OCI-LY7 (cell line): Measurements from ENCODE around the gene NAP1L4. TPM values are rescaled to one million over a fixed set of nuclear protein-coding genes. Genes with fewer than 3 reads are reported as not detected.

Source experiments
- BruUV-seq: library from RNA; stranded (reverse); fragments of 400-500 nt; replicated peaks from 2 replicates; lab custom pipeline; 2021; lab: Mats Ljungman, UMichigan
- CTCF ChIA-PET: fragments of 300-600 bp; sonication (Branson Sonifier 250); formaldehyde crosslinking; loops from one replicate; lab custom pipeline; 2022; ENCODE audit warnings: antibody characterized with exemption; ENCODE audit not compliant: unreplicated experiment; lab: Charles Lee
- POLR2A ChIA-PET: fragments of 300-600 bp; sonication (Branson Sonifier 250); formaldehyde crosslinking; loops from one replicate; lab custom pipeline; 2022; ENCODE audit warnings: antibody characterized with exemption; lab: Charles Lee
- DNase-seq: peaks from one replicate; pipeline ENCODE4 v3.0.0-alpha.2; 2015; ENCODE audit warnings: low spot score
- H2AFZ ChIP-seq: fragments of 200-600 bp; sonication (generic), shearing (Covaris generic); 2 replicates; pipeline ENCODE4 v1.6.1; 2014; ENCODE audit warnings: mild to moderate bottlenecking, antibody characterized with exemption, low read length, moderate library complexity
- H3K27ac ChIP-seq: fragments of 200-600 bp; sonication (generic); 2 replicates; pipeline ENCODE4 v1.5.1; 2014; ENCODE audit warnings: mixed run types, low read depth, mild to moderate bottlenecking, moderate library complexity, low read length, inconsistent platforms; ENCODE audit not compliant: poor library complexity, severe bottlenecking
- H3K36me3 ChIP-seq: fragments of 200-600 bp; sonication (generic); 2 replicates; pipeline ENCODE4 v1.6.1; 2014; ENCODE audit warnings: mild to moderate bottlenecking, antibody characterized with exemption, low read length, moderate library complexity, mixed read lengths; ENCODE audit not compliant: insufficient read depth
- H3K4me1 ChIP-seq: fragments of 200-600 bp; sonication (generic); 2 replicates; pipeline ENCODE4 v1.5.1; 2014; ENCODE audit warnings: mild to moderate bottlenecking, low read length; ENCODE audit not compliant: insufficient read depth, poor library complexity, severe bottlenecking
- H3K4me2 ChIP-seq: fragments of 200-600 bp; sonication (generic); 2 replicates; pipeline ENCODE4 v1.6.1; 2014; ENCODE audit warnings: mild to moderate bottlenecking, low read length
- H3K4me3 ChIP-seq: fragments of 200-600 bp; sonication (generic); 2 replicates; pipeline ENCODE4 v1.5.1; 2014; ENCODE audit warnings: mild to moderate bottlenecking, low read depth, low read length; ENCODE audit not compliant: poor library complexity, severe bottlenecking
- H3K79me2 ChIP-seq: fragments of 200-600 bp; sonication (generic); 2 replicates; pipeline ENCODE4 v1.6.1; 2016; ENCODE audit warnings: low read depth, mild to moderate bottlenecking, low read length, moderate library complexity, mixed read lengths; ENCODE audit not compliant: insufficient read depth
- H3K9me2 ChIP-seq: fragments of 200-600 bp; sonication (generic); 2 replicates; pipeline ENCODE4 v1.6.1; 2016; ENCODE audit warnings: mild to moderate bottlenecking, low read length, mixed read lengths; ENCODE audit not compliant: insufficient read depth
- H3K9me3 ChIP-seq: fragments of 200-600 bp; sonication (generic); 2 replicates; pipeline ENCODE4 v1.6.1; 2014; ENCODE audit warnings: mild to moderate bottlenecking, mixed run types, low read length, mixed read lengths
- H4K20me1 ChIP-seq: fragments of 200-600 bp; sonication (generic); 2 replicates; pipeline ENCODE4 v1.6.1; 2014; ENCODE audit warnings: mild to moderate bottlenecking, antibody characterized with exemption, low read length, moderate library complexity, mixed read lengths; ENCODE audit not compliant: insufficient read depth
- EZH2phosphoT487 ChIP-seq: fragments of 200-600 bp; sonication (generic); IDR thresholded peaks from 2 replicates; pipeline ENCODE4 v1.6.1; 2018; ENCODE audit warnings: low read depth, borderline replicate concordance, mild to moderate bottlenecking, mixed run types, antibody characterized with exemption, low read length, moderate library complexity, mixed read lengths
- intact Hi-C: fragments of 100-400 bp; cut with micrococcal nuclease; formaldehyde crosslinking; loops from one replicate; pipeline ENCODE4 v1.10.0; 2022; ENCODE audit not compliant: unreplicated experiment
- total RNA-seq, 2 experiments: library from RNA; depleted of rRNA in 1 of 2; stranded (reverse); fragments of >200 nt in 1 of 2; shearing (Covaris generic) in 1 of 2; gene quantifications; 2 replicates each; pipeline ENCODE4 v1.2.3, GENCODE V29; 2014 to 2022
- TF ChIP-seq, protein P1 (sequence below): fragments of 200-600 bp; sonication (generic); conservative IDR thresholded peaks from 2 replicates; pipeline ENCODE4 v1.5.1; 2014; ENCODE audit warnings: mild to moderate bottlenecking, antibody characterized with exemption, low read length, moderate library complexity, mixed read lengths

Gene NAP1L4
- total RNA-seq, 2 experiments from 2014 or later: 152 to 183 TPM

DNA sequence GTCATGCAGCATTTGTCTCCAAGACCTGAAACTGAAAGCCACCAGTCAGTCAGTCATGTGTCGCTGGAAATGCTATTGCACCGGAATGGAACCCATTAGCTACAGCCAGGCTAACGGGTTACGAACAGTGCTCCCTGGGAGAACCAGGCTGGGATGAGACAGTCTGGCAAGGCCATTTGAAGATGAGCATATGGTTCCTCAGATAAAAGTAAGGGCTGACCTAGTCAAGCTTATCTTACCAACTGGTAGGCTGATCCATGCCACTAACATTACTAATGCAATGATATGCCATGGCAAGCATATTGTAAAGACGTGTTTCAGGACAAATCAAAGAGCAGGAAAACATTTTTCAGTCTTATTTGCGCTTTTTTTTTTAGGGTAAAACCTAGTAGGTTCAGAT is 28.4 kb downstream of the NAP1L4 start:
- H2AFZ ChIP-seq: no peak overlapping the region
- no peak overlapping the region for H3K4me2 ChIP-seq
- peaks cover 95% of the 10 kb centered on the region for H3K36me3 ChIP-seq
- H3K4me3 ChIP-seq: no peak overlapping the region
- no peaks in the 10 kb centered on the region for H3K9me3 ChIP-seq
- DNase-seq: no peak
- no peaks in the 10 kb centered on the region for H3K9me2 ChIP-seq
- POLR2A ChIA-PET: interaction anchor here (0.7 kb wide), 1 partner anchor 50 kb away, joined by 3 read pairs; no protein-coding TSS in a partner anchor
- no peaks in the 10 kb centered on the region for H4K20me1 ChIP-seq
- intact Hi-C loops: no loop called here
- TF ChIP-seq EZH2phosphoT487: no peak
- TF ChIP-seq, protein P1, sequence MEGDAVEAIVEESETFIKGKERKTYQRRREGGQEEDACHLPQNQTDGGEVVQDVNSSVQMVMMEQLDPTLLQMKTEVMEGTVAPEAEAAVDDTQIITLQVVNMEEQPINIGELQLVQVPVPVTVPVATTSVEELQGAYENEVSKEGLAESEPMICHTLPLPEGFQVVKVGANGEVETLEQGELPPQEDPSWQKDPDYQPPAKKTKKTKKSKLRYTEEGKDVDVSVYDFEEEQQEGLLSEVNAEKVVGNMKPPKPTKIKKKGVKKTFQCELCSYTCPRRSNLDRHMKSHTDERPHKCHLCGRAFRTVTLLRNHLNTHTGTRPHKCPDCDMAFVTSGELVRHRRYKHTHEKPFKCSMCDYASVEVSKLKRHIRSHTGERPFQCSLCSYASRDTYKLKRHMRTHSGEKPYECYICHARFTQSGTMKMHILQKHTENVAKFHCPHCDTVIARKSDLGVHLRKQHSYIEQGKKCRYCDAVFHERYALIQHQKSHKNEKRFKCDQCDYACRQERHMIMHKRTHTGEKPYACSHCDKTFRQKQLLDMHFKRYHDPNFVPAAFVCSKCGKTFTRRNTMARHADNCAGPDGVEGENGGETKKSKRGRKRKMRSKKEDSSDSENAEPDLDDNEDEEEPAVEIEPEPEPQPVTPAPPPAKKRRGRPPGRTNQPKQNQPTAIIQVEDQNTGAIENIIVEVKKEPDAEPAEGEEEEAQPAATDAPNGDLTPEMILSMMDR: no peak
- CTCF ChIA-PET: no interaction called here
- H3K79me2 ChIP-seq: peaks cover 22% of the 10 kb centered on the region; the same call in 1 of the 2 replicates
- H3K4me1 ChIP-seq: peaks cover 10% of the 10 kb centered on the region
- BruUV-seq: no TSS peak
- no peak overlapping the region for H3K27ac ChIP-seq

- no peak overlapping the region for H3K27ac ChIP-seq
- H3K4me3 ChIP-seq: no peak overlapping the region
- no peaks in the 10 kb centered on the region for H3K9me3 ChIP-seq
- peaks cover 10% of the 10 kb centered on the region for H3K4me1 ChIP-seq
- H2AFZ ChIP-seq: no peak overlapping the region
- no peak for DNase-seq
- CTCF ChIA-PET: no interaction called here
- no peaks in the 10 kb centered on the region for H3K9me2 ChIP-seq
- no peak overlapping the region for H3K4me2 ChIP-seq
- intact Hi-C loops: no loop called here
- BruUV-seq: no TSS peak
- POLR2A ChIA-PET: no interaction called here
- TF ChIP-seq EZH2phosphoT487: no peak
- TF ChIP-seq, protein P1: no peak
- H3K79me2 ChIP-seq: peaks cover 22% of the 10 kb centered on the region; the same call in 1 of the 2 replicates
- peaks cover 95% of the 10 kb centered on the region for H3K36me3 ChIP-seq
- H4K20me1 ChIP-seq: no peaks in the 10 kb centered on the region
Observed at GRCh38 chr11:2963112-2963754, 28.9 kb downstream of the NAP1L4 start.

DNA sequence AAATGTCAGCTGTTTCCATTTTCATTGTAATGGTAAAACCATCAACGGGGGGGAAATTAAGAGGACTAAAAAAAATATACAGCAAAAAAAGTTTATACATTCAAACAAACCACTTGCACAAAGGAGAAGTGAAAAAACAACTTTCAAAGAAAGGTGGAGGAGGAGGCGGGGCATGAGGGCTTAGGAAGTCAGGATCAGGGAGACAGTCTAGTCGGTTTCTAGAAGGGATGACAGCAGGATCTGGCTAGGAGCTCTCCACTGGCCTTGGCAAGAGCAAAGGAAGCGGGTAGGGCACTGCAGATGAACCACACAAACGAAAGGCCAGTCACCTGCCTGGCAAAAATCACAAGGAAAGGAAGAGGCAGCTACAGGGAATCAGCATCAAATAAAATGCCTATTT is 31.0 kb downstream of the NAP1L4 start:
- POLR2A ChIA-PET: interaction anchor here (0.7 to 0.9 kb wide), 2 partner anchors 8 to 28 kb away, joined by 4 read pairs; no protein-coding TSS in a partner anchor
- H4K20me1 ChIP-seq: no peaks in the 10 kb centered on the region
- H3K4me1 ChIP-seq: peaks cover 10% of the 10 kb centered on the region
- no peak overlapping the region for H3K4me3 ChIP-seq
- intact Hi-C loops: no loop called here
- CTCF ChIA-PET: no interaction called here
- H3K9me3 ChIP-seq: no peaks in the 10 kb centered on the region
- no peak overlapping the region for H2AFZ ChIP-seq
- no peak overlapping the region for H3K27ac ChIP-seq
- no peaks in the 10 kb centered on the region for H3K9me2 ChIP-seq
- no peak for TF ChIP-seq EZH2phosphoT487
- TF ChIP-seq, protein P1: no peak
- peaks cover 97% of the 10 kb centered on the region for H3K36me3 ChIP-seq
- peaks cover 17% of the 10 kb centered on the region; the same call in 1 of the 2 replicates for H3K79me2 ChIP-seq
- DNase-seq: no peak
- BruUV-seq: no TSS peak
- H3K4me2 ChIP-seq: no peak overlapping the region
